Measurements from ENCODE around the gene NLRP1.

DNA sequence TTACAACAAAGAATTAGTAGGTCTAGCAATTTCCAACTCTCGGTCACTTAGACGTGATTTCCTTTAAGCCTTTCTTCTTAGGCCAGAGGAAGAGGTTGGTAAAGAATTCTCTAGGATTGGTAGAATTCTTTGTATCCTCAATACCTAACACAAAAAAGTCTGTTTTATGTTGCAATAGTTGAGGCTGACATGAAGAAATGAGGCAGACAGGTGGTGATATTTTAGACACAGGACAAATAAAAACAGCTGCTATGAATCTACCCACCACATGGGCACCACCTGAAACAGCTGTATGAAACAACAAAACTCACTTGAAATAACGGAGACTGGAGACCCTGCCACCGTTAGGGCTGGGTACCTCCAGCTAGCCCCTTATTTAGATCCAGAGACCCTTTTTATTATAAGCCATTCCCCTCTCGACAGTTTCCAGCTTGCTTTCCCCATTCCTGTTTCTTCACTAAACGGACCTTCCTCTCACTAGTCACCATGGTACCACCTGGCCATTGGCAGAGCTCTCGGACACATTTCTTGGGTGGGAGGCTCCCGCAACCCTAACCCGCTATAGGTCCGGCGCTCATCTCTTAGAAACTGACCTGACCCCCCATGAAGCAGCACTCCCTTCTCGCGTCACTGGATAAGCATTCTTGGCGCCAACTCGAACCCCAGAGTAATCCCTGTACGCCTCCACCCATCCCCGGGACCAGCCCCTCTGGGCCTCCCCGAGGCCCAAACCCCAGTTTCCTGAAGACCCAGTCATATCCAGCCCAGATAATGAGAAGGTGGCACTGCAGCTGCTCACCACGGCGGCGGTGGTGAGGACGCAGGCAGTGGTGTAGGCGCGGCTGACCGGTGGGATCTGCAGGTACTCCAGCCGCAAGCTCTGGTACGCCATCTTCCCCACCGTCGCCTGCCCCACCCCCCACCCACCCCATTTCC lies 98.8 kb downstream of the NLRP1 start, which contains the start of gene DERL2:
- TF ChIP-seq, protein P1, sequence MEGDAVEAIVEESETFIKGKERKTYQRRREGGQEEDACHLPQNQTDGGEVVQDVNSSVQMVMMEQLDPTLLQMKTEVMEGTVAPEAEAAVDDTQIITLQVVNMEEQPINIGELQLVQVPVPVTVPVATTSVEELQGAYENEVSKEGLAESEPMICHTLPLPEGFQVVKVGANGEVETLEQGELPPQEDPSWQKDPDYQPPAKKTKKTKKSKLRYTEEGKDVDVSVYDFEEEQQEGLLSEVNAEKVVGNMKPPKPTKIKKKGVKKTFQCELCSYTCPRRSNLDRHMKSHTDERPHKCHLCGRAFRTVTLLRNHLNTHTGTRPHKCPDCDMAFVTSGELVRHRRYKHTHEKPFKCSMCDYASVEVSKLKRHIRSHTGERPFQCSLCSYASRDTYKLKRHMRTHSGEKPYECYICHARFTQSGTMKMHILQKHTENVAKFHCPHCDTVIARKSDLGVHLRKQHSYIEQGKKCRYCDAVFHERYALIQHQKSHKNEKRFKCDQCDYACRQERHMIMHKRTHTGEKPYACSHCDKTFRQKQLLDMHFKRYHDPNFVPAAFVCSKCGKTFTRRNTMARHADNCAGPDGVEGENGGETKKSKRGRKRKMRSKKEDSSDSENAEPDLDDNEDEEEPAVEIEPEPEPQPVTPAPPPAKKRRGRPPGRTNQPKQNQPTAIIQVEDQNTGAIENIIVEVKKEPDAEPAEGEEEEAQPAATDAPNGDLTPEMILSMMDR (conservative IDR thresholded peaks at IDR 0.05; ENCODE audit: low read length) = no peak
- no peak for TF ChIP-seq EZH2phosphoT487 (IDR thresholded peaks at IDR 0.05; ENCODE audit: borderline replicate concordance, low read depth, low read length)

All from OCI-LY7 (cell line).